Neural progenitor cell (in vitro differentiated cells): ENCODE data around the gene MACROD2.

ENCODE experiments used
- EZH2phosphoT487 ChIP-seq: fragments of 200-600 bp; sonication (generic); IDR thresholded peaks from 2 replicates; pipeline ENCODE4 v1.6.1; 2017; ENCODE audit warnings: antibody characterized with exemption
- TF ChIP-seq, protein P1 (sequence below): fragments of 200-600 bp; sonication (generic); IDR thresholded peaks from 2 replicates; pipeline ENCODE4 v1.5.1; 2017; ENCODE audit warnings: antibody characterized with exemption, mild to moderate bottlenecking

DNA sequence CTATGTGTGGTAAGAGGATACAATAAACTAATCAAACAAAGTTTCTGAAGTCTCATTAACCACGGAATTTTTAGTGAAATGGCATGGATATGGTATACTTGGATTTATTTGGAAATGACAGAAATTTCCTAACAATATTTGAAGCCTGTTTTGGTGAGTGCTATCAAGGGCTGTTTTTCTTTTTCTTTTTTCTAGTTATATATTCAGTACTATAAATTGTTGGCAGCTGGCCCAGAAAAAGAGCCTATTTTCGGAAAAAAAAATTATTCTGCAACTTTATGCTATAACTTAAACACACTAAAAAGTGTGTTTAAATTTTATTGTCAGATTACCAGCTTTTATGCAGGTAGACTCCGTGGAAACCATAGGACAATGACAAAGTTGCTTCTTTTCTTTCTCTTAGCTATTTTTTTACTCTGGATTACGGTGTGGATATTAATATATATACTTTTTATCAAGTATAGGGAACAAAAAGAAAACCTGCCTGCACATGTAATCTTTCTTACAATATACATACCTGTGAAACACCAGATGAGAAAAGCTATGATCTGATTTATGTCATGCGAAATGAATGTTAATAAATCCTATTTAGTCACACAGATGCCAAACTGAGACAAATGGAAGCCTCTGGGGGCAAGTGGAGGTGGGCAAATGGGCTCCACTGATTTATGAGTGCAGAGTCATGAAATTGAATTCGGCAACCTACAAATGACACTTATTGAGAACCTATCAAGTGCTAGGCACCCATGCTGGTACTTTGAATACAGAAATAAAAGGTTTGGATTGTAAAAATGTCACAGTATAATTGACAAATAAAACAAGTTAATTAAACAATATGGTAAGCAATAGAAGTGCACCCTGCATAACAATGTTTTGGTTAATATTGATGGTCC lies 1261.6 kb downstream of the MACROD2 start:
- TF ChIP-seq, protein P1, sequence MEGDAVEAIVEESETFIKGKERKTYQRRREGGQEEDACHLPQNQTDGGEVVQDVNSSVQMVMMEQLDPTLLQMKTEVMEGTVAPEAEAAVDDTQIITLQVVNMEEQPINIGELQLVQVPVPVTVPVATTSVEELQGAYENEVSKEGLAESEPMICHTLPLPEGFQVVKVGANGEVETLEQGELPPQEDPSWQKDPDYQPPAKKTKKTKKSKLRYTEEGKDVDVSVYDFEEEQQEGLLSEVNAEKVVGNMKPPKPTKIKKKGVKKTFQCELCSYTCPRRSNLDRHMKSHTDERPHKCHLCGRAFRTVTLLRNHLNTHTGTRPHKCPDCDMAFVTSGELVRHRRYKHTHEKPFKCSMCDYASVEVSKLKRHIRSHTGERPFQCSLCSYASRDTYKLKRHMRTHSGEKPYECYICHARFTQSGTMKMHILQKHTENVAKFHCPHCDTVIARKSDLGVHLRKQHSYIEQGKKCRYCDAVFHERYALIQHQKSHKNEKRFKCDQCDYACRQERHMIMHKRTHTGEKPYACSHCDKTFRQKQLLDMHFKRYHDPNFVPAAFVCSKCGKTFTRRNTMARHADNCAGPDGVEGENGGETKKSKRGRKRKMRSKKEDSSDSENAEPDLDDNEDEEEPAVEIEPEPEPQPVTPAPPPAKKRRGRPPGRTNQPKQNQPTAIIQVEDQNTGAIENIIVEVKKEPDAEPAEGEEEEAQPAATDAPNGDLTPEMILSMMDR = no peak
- no peak for TF ChIP-seq EZH2phosphoT487
